Fibroblast of skin of back (primary cell): Measurements from ENCODE around the gene ZBTB22. TPM values are rescaled to one million over a fixed set of nuclear protein-coding genes. Genes with fewer than 3 reads are reported as not detected.
A peak's percentile ranks its signal among the peaks of the same experiment; 100 is the strongest.
"Not testable (repeated sequence)": the region's sequence is repeated elsewhere in the genome, so short reads cannot be mapped to it uniquely, and the experiment has no call there.

Experiments used
- DNase-seq: peaks from one replicate; pipeline ENCODE4 v3.0.0-alpha.2; 2013
- polyA plus RNA-seq, 2 experiments: library from polyadenylated mRNA; unstranded; fragments of 120-200 nt; gene quantifications; one replicate each; pipeline ENCODE4 v1.2.1, GENCODE V29; 2013; ENCODE audit not compliant: insufficient read length in 2 of 2

ZBTB22 gene
- polyA plus RNA-seq (2013, experiment 1 of 2; ENCODE audit: insufficient read length) = 15.2 TPM
- polyA plus RNA-seq (2013, experiment 2 of 2; ENCODE audit: insufficient read length) = 18.2 TPM

- peak; percentile 99 for DNase-seq
Observed at GRCh38 chr6:33317669-33318425, at the start of gene ZBTB22. ZBTB22 (minus strand) TSS chr6:33317744; CDS start chr6:33316916, 828 bp downstream.

- no peak for DNase-seq
Observed at GRCh38 chr6:33367009-33367714, 49.6 kb upstream of the ZBTB22 start.

- not testable (repeated sequence) for DNase-seq
Observed at GRCh38 chr6:33365206-33365971, 47.8 kb upstream of the ZBTB22 start.

- DNase-seq = peak; percentile 56
Observed at GRCh38 chr6:33364475-33365205, 47.1 kb upstream of the ZBTB22 start.

GRCh38 chr6:33363486-33363885 lies 45.9 kb upstream of the ZBTB22 start:
- DNase-seq = not testable (repeated sequence)

GRCh38 chr6:33359331-33359730 lies 41.8 kb upstream of the ZBTB22 start:
- DNase-seq = no peak

- not testable (repeated sequence) for DNase-seq
Observed at GRCh38 chr6:33357160-33357871, 39.8 kb upstream of the ZBTB22 start.

GRCh38 chr6:33356295-33356694 lies 38.8 kb upstream of the ZBTB22 start:
- no peak for DNase-seq

- DNase-seq = not testable (repeated sequence)
Observed at GRCh38 chr6:33355860-33356259, 38.3 kb upstream of the ZBTB22 start.

- no peak for DNase-seq
Observed at GRCh38 chr6:33347816-33348215, 30.3 kb upstream of the ZBTB22 start.

GRCh38 chr6:33346972-33347371 lies 29.4 kb upstream of the ZBTB22 start:
- DNase-seq = peak; percentile 13

GRCh38 chr6:33344701-33345697 lies 27.5 kb upstream of the ZBTB22 start:
- DNase-seq = peak; percentile 68

- no peak for DNase-seq
Observed at GRCh38 chr6:33343953-33344611, 26.5 kb upstream of the ZBTB22 start.

- not testable (repeated sequence) for DNase-seq
Observed at GRCh38 chr6:33343606-33343952, 26.0 kb upstream of the ZBTB22 start.

- no peak for DNase-seq
Observed at GRCh38 chr6:33339193-33339592, 21.6 kb upstream of the ZBTB22 start.

- no peak for DNase-seq
Observed at GRCh38 chr6:33336495-33336894, 19.0 kb upstream of the ZBTB22 start.

GRCh38 chr6:33335916-33336315 lies 18.4 kb upstream of the ZBTB22 start:
- DNase-seq = no peak

- no peak for DNase-seq
Observed at GRCh38 chr6:33333666-33334065, 16.1 kb upstream of the ZBTB22 start.

- no peak for DNase-seq
Observed at GRCh38 chr6:33330736-33331135, 13.2 kb upstream of the ZBTB22 start.

GRCh38 chr6:33329058-33329457 lies 11.5 kb upstream of the ZBTB22 start:
- DNase-seq = no peak
